Left ventricle myocardium inferior (tissue), 1 donor: ENCODE results near the gene POU3F1. TPM values are rescaled to one million over a fixed set of nuclear protein-coding genes. Genes with fewer than 3 reads are reported as not detected.

Experiments used
- DNase-seq: peaks from one replicate; pipeline ENCODE4 v3.0.0-alpha.2; 2020
- H3K27ac ChIP-seq: fragments of 200-600 bp; replicated peaks from 2 replicates; pipeline ENCODE4 v1.8.0; 2021
- H3K27me3 ChIP-seq: fragments of 200-600 bp; 2 replicates; pipeline ENCODE4 v1.8.0; 2021; ENCODE audit warnings: low read depth
- H3K36me3 ChIP-seq: fragments of 200-600 bp; 2 replicates; pipeline ENCODE4 v1.8.0; 2021
- H3K4me1 ChIP-seq: fragments of 200-600 bp; 2 replicates; pipeline ENCODE4 v1.8.0; 2021
- H3K4me3 ChIP-seq: fragments of 200-600 bp; 2 replicates; pipeline ENCODE4 v1.8.0; 2021; ENCODE audit warnings: mild to moderate bottlenecking, moderate library complexity
- H3K9me3 ChIP-seq: fragments of 200-600 bp; replicated peaks from 2 replicates; pipeline ENCODE4 v1.8.0; 2021
- CTCF ChIP-seq: fragments of 200-600 bp; IDR thresholded peaks from 2 replicates; pipeline ENCODE4 v1.8.0; 2021; ENCODE audit warnings: antibody characterized with exemption, mild to moderate bottlenecking, borderline replicate concordance
- intact Hi-C: fragments of 100-400 bp; cut with micrococcal nuclease; formaldehyde crosslinking; loops from one replicate; pipeline ENCODE4 v1.11.0; 2022
- total RNA-seq: library from RNA; stranded (reverse); fragmentation: NEBNext Ultra II Directional; extraction: Animal tissue kit (Norgen Biotek cat#: 25700); gene quantifications from one replicate; pipeline ENCODE4 v1.2.1, GENCODE V29; 2021
- donor health status: DM: no; HTN: yes; CAD: no; lungs with severe emphysema.

Gene POU3F1
- total RNA-seq, 1 donor from 2014 or later, result 0.11 TPM

- H3K4me3 ChIP-seq, result no peak overlapping the region
- H3K9me3 ChIP-seq, result no peaks in the 10 kb centered on the region
- no peak for TF ChIP-seq CTCF
- peaks cover 29% of the 10 kb centered on the region for H3K27me3 ChIP-seq
- H3K4me1 ChIP-seq, result peaks cover 25% of the 10 kb centered on the region
- intact Hi-C loops, result no loop called here
- no peak overlapping the region for H3K27ac ChIP-seq
- no peaks in the 10 kb centered on the region for H3K36me3 ChIP-seq
- peak; percentile 17 for DNase-seq
Observed at GRCh38 chr1:38085666-38086330, 39.2 kb upstream of the POU3F1 start.

GRCh38 chr1:38084700-38085099 is 38.1 kb upstream of the POU3F1 start:
- DNase-seq, result peak; percentile 55
- TF ChIP-seq CTCF, result no peak
- intact Hi-C loops, result no loop called here
- Histone ChIP-seq H3K27me3 (peaks cover 18% of the 10 kb centered on the region), H3K4me1 (peaks cover 25% of the 10 kb centered on the region), H3K27ac (peak overlapping the region; percentile 77), H3K4me3 (no peak overlapping the region), H3K36me3 (no peaks in the 10 kb centered on the region), H3K9me3 (no peaks in the 10 kb centered on the region)

GRCh38 chr1:38084113-38084512 is 37.5 kb upstream of the POU3F1 start:
- Histone ChIP-seq H3K4me1 (peaks cover 25% of the 10 kb centered on the region), H3K9me3 (no peaks in the 10 kb centered on the region), H3K36me3 (no peaks in the 10 kb centered on the region), H3K27me3 (peaks cover 12% of the 10 kb centered on the region), H3K4me3 (no peak overlapping the region), H3K27ac (peak overlapping the region; percentile 77)
- TF ChIP-seq CTCF, result no peak
- intact Hi-C loops, result no loop called here
- DNase-seq, result no peak

- no peak for TF ChIP-seq CTCF
- Histone ChIP-seq H3K4me1 (peaks cover 25% of the 10 kb centered on the region), H3K27me3 (peaks cover 6% of the 10 kb centered on the region), H3K9me3 (no peaks in the 10 kb centered on the region), H3K4me3 (no peak overlapping the region), H3K36me3 (no peaks in the 10 kb centered on the region), H3K27ac (no peak overlapping the region)
- DNase-seq, result no peak
- intact Hi-C loops, result no loop called here
Observed at GRCh38 chr1:38083541-38083940, 36.9 kb upstream of the POU3F1 start.

GRCh38 chr1:38082769-38083263 is 36.2 kb upstream of the POU3F1 start:
- Histone ChIP-seq H3K27me3 (peaks cover 4% of the 10 kb centered on the region), H3K27ac (no peak overlapping the region), H3K36me3 (no peaks in the 10 kb centered on the region), H3K9me3 (no peaks in the 10 kb centered on the region), H3K4me1 (peaks cover 25% of the 10 kb centered on the region), H3K4me3 (no peak overlapping the region)
- TF ChIP-seq CTCF, result no peak
- intact Hi-C loops, result no loop called here
- no peak for DNase-seq
